ENCODE data around the gene SYNJ2. TPM values are rescaled to one million over a fixed set of nuclear protein-coding genes. Genes with fewer than 3 reads are reported as not detected.

The SYNJ2 gene
- total and polyA plus RNA-seq, 2 of the 4 experiments (the other 2 are of a cell fraction), result 40.8 to 45.2 TPM

- CTCF ChIA-PET, result no interaction called here
- BruUV-seq (replicated peaks), result no TSS peak
- POLR2A ChIA-PET (ENCODE audit: unreplicated experiment), result no interaction called here
- TF ChIP-seq BHLHE40 (IDR thresholded peaks at IDR 0.05; ENCODE audit: low read depth, low read length), result no peak
- no peak for TF ChIP-seq NFE2L2 (IDR thresholded peaks at IDR 0.05; ENCODE audit: low read depth, low read length)
- no peak for TF ChIP-seq CTCF (conservative IDR thresholded peaks at IDR 0.05; ENCODE audit: low read depth, low read length)
- no peak for TF ChIP-seq RAD21 (IDR thresholded peaks at IDR 0.05; ENCODE audit: low read length)
- no peak for TF ChIP-seq MXI1 (IDR thresholded peaks at IDR 0.05; ENCODE audit: borderline replicate concordance, low read depth, low read length)
- TF ChIP-seq POLR2A (IDR thresholded peaks at IDR 0.05; ENCODE audit: low read depth, low read length), result no peak
- TF ChIP-seq RFX5 (IDR thresholded peaks at IDR 0.05; ENCODE audit: low read depth, low read length), result no peak
- TF ChIP-seq RCOR1 (IDR thresholded peaks at IDR 0.05; ENCODE audit: insufficient replicate concordance, low read length), result peak; percentile 75
- no peak for TF ChIP-seq MAFK (IDR thresholded peaks at IDR 0.05; ENCODE audit: low read depth, low read length)
- no peak for TF ChIP-seq MAZ (IDR thresholded peaks at IDR 0.05; ENCODE audit: borderline replicate concordance, low read depth, low read length)
- no peak for TF ChIP-seq USF2 (IDR thresholded peaks at IDR 0.05; ENCODE audit: low read depth, low read length)
- TF ChIP-seq CEBPB (IDR thresholded peaks at IDR 0.05; ENCODE audit: low read depth, low read length), result peak; percentile 40; the same call in 1 of the 2 replicates
- TF ChIP-seq SMC3 (IDR thresholded peaks at IDR 0.05; ENCODE audit: low read depth, low read length), result no peak
- TF ChIP-seq CHD1 (IDR thresholded peaks at IDR 0.05; ENCODE audit: low read depth, low read length), result no peak
- no peak for TF ChIP-seq FOS (IDR thresholded peaks at IDR 0.05; ENCODE audit: low read depth, low read length)
Observed at GRCh38 chr6:158014505-158015187, 33.0 kb downstream of the SYNJ2 start.

More at GRCh38 chr6:158014505-158015187, 33.0 kb downstream of the SYNJ2 start:
- WGBS, 2 experiments (ENCODE audit: extremely low coverage in 2 of 2, insufficient read length in 1 of 2), result 80% methylated on average over 2 of the region's 6 CpGs; no CpG with 5 or more reads in 1 of the 2 experiments
- peak overlapping the region; percentile 29 for H2AK9ac ChIP-seq (replicated peaks; ENCODE audit: low read depth, low read length, poor library complexity)
- H3K27ac ChIP-seq (ENCODE audit: insufficient read depth, low read length), result peak overlapping the region; percentile 23; the same call in 1 of the 2 replicates
- peak overlapping the region; percentile 79; the same call in 1 of the 2 replicates for H3K23ac ChIP-seq (ENCODE audit: low read depth, low read length)
- peak overlapping the region; percentile 61 for H2BK5ac ChIP-seq (ENCODE audit: low read depth, low read length, poor library complexity, severe bottlenecking)
- H4K20me1 ChIP-seq (ENCODE audit: insufficient read depth, low read length), result peaks cover 29% of the 10 kb centered on the region
- dilution Hi-C loops (cut with HindIII; ENCODE audit: low sequenced_read_pairs, unreplicated experiment), result no loop called here
- H4K5ac ChIP-seq (ENCODE audit: low read depth, low read length), result peak overlapping the region; percentile 33
- peak overlapping the region; percentile 82; the same call in 1 of the 3 replicates for H2BK15ac ChIP-seq (ENCODE audit: low read depth, low read length)
- H2BK120ac ChIP-seq (ENCODE audit: low read depth, low read length), result peak overlapping the region; percentile 33
- peaks cover 6% of the 10 kb centered on the region for H3K36me3 ChIP-seq (ENCODE audit: control insufficient read depth, insufficient read depth, low read length)
- ATAC-seq (ENCODE audit: low read depth) (no peak), DNase-seq (peak; percentile 65)
- no peaks in the 10 kb centered on the region for H3K9me3 ChIP-seq (ENCODE audit: control insufficient read depth, insufficient read depth, low read length)
- no peak overlapping the region for H3K4me3 ChIP-seq (ENCODE audit: insufficient read depth, low read depth, low read length)
- peak overlapping the region; percentile 81 for H2AK5ac ChIP-seq (ENCODE audit: low read depth, low read length)
- no peak overlapping the region for H2AFZ ChIP-seq (replicated peaks; ENCODE audit: low read length, poor library complexity)
- H3K4ac ChIP-seq (ENCODE audit: low read depth, low read length), result peak overlapping the region; percentile 88
- H3K9ac ChIP-seq (ENCODE audit: low read depth, low read length), result no peak overlapping the region
- intact Hi-C loops (cut with micrococcal nuclease), result no loop called here
- H3K4me2 ChIP-seq (ENCODE audit: low read depth, low read length), result no peak overlapping the region
- no peak overlapping the region; the same call in 1 of the 2 replicates for H3K56ac ChIP-seq (ENCODE audit: extremely low read depth, insufficient read depth, low read length)
- peak overlapping the region; percentile 72 for H2BK20ac ChIP-seq (ENCODE audit: low read depth, low read length)
- H3K27me3 ChIP-seq (ENCODE audit: control insufficient read depth, insufficient read depth, low read length), result no peaks in the 10 kb centered on the region
- H3K9me1 ChIP-seq (ENCODE audit: insufficient read depth, low read length), result peaks cover 56% of the 10 kb centered on the region
- H4K91ac ChIP-seq (ENCODE audit: insufficient read depth, low read depth, low read length), result peak overlapping the region; percentile 81
- peak overlapping the region; percentile 63 for H3K18ac ChIP-seq (ENCODE audit: low read depth, low read length)
- H3K4me1 ChIP-seq (ENCODE audit: control insufficient read depth, insufficient read depth, low read length), result peaks cover 50% of the 10 kb centered on the region
- peak overlapping the region; percentile 79 for H3K14ac ChIP-seq (replicated peaks; ENCODE audit: low read depth, low read length)
- H3K79me1 ChIP-seq (ENCODE audit: low read depth in 1 of 2, low read length in 2 of 2), result peaks cover 43 to 93% of the 10 kb centered on the region in 2 experiments
- in situ Hi-C loops (cut with MboI; ENCODE audit: low sequenced_read_pairs), result no loop called here
- peak overlapping the region; percentile 6 to 50; a peak in 3 of 4 replicates for H4K8ac ChIP-seq (ENCODE audit: low read depth in 2 of 2, low read length in 2 of 2)
